Renal cortex interstitium (tissue), 11 donors: ENCODE measurements around the gene RNF39. TPM values are rescaled to one million over a fixed set of nuclear protein-coding genes. Genes with fewer than 3 reads are reported as not detected.

Experiments
- DNase-seq, 11 donors: peaks; one replicate each; pipeline ENCODE4 v3.0.0-alpha.2; 2013; ENCODE audit warnings: low read depth in 9 of 11, low spot score in 4 of 11; ENCODE audit errors: extremely low read depth in 1 of 11
- polyA plus RNA-seq, 3 donors: library from polyadenylated mRNA; unstranded; fragments of 120-200 nt; gene quantifications; one replicate each; pipeline ENCODE4 v1.2.1, GENCODE V29; 2013; ENCODE audit not compliant: insufficient read length in 3 of 3

The RNF39 gene
- polyA plus RNA-seq, 3 donors: 1.4 to 1.7 (median 1.4) TPM

- DNase-seq: peak in 2 of 11 donors; percentile 79 to 80
Measured at GRCh38 chr6:30067460-30068139, 8.0 kb downstream of the RNF39 start.

GRCh38 chr6:30066577-30067459, 8.8 kb downstream of the RNF39 start, which contains the start of gene PPP1R11:
TSS of gene PPP1R11 (plus strand) at chr6:30067198. CDS start at chr6:30067411, 213 bp downstream.
- DNase-seq: peak; percentile 96 to 99 (median 98)

GRCh38 chr6:30066082-30066481, 9.5 kb downstream of the RNF39 start:
- no peak for DNase-seq

GRCh38 chr6:30063315-30063714, 12.3 kb downstream of the RNF39 start:
- DNase-seq: no peak

GRCh38 chr6:30062471-30063178, 12.9 kb downstream of the RNF39 start:
- DNase-seq: no peak

- DNase-seq: peak in 1 of 11 donors; percentile 41
Measured at GRCh38 chr6:30061858-30062458, 13.6 kb downstream of the RNF39 start.

- DNase-seq: peak; percentile 93 to 98 (median 97)
Measured at GRCh38 chr6:30061092-30061857, 14.3 kb downstream of the RNF39 start, which contains the start of gene POLR1H. TSS of gene POLR1H (plus strand) at chr6:30061265. CDS start at chr6:30061525, 260 bp downstream.

- DNase-seq: no peak
Measured at GRCh38 chr6:30060606-30061091, 14.9 kb downstream of the RNF39 start.

- no peak for DNase-seq
Measured at GRCh38 chr6:30055513-30055912, 20.1 kb downstream of the RNF39 start.

- no peak for DNase-seq
Measured at GRCh38 chr6:30053682-30054081, 21.9 kb downstream of the RNF39 start.

- no peak for DNase-seq
Measured at GRCh38 chr6:30047220-30047619, 28.3 kb downstream of the RNF39 start.

GRCh38 chr6:30044630-30045029, 30.9 kb downstream of the RNF39 start:
- no peak for DNase-seq

GRCh38 chr6:30043744-30044143, 31.8 kb downstream of the RNF39 start:
- DNase-seq: no peak

GRCh38 chr6:30042914-30043313, 32.7 kb downstream of the RNF39 start:
- no peak for DNase-seq

- DNase-seq: no peak
Measured at GRCh38 chr6:30042476-30042875, 33.1 kb downstream of the RNF39 start.

GRCh38 chr6:30041821-30042220, 33.7 kb downstream of the RNF39 start:
- DNase-seq: no peak

GRCh38 chr6:30041221-30041620, 34.3 kb downstream of the RNF39 start:
- no peak for DNase-seq

GRCh38 chr6:30037182-30037788, 38.3 kb downstream of the RNF39 start:
- no peak for DNase-seq
